GM19438 (cell line): ENCODE measurements around the gene AMOTL2.

Experiments used
- ATAC-seq: cut with Tn5 transposase; IDR thresholded peaks from one replicate; pipeline ENCODE4 v1.9.1; 2021; ENCODE audit warnings: low read depth; ENCODE audit not compliant: unreplicated experiment

AMOTL2 gene

DNA sequence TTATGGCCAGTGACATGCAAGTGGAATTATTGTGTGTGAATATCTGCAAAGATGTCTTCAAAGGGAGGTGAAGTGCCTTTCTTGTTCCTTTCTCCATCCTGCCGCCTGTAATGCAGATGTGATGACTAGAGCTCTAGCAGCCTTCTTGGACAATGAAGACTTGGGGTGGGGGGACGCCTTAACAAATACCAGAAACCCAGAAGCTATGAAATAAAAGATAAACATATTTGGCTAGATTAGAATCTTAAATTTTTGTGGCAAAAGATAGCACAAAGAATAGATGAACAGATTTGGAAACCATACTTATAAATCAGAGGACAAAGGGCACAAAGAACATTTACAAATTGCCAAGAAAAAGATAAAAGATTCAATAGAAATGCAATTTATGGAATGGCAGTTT lies 56.1 kb downstream of the AMOTL2 start:
- ATAC-seq = no peak

DNA sequence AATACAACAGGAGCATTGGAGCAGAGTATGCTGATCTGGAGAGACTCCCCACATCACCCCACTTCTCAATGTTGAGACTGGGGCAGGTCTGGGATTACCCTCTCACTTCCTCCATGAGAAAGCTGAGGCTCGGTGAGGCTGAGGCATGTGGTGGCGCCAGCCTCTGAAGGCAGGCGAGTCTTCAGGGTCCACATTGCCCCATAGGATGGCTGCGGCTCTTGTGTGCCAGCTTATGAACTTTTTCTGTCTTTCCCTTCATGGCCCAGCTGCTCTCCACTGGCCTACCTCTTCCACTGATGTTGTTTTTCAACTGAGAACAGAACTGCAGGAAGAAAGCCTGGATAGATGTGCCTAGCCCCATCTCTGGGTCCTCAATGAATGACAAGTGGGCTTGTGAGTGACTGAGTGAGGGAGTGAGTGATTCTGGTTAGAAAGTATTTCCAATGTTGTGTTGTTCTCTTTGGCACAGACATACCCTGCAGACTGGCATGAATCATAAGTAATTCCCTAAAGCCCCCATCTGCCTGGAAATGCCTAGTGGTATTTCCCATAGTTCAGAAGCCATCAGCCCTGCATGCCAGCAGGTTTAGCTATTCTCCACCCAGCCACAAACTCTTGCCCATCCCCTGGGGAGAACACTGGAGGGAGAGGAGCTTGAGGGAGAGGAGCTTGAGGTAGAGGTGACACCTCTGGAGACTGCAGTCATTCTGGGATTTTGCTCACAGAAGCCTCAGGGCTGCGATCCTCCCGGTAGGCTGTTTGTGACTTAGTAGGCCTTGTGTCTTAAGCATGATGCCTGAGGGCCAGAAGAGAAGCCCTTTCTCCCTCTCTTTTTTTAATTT lies 56.9 kb downstream of the AMOTL2 start:
- no peak for ATAC-seq

GRCh38 chr3:134315286-134316106 lies 58.8 kb downstream of the AMOTL2 start:
- no peak for ATAC-seq

DNA sequence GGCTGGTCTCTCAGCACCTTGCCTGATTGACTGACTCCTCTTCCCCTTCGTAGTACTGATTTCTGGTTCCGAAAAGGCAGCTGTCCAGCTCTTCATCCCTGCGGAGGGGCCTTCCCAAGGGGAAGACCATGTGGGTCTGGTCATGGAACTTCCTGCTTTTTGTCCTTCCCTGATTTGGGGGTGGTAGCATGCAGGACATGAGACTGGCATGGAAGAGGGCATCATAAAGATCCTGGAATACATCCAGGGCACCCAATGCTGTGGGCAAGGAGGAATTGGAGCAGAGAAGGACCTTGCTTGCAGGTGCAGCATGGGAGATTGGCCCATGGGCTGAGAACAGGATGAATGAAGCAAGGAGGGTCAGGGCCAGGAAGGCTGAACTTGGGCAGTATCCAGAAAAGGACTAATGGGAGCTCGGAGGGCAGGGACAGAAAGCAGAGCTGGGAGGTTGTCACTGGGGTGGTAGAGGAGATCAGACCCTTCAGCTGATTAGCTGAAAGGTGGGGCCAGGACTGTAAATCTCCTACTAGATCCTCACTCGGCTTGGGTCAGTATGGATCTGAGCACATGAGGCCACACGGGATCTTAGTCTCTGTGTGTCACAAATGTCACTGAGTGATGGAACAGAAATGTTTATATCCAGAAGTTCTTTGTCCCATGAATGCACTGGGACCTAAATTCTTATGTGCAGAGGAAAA lies 59.5 kb downstream of the AMOTL2 start:
- ATAC-seq = no peak

DNA sequence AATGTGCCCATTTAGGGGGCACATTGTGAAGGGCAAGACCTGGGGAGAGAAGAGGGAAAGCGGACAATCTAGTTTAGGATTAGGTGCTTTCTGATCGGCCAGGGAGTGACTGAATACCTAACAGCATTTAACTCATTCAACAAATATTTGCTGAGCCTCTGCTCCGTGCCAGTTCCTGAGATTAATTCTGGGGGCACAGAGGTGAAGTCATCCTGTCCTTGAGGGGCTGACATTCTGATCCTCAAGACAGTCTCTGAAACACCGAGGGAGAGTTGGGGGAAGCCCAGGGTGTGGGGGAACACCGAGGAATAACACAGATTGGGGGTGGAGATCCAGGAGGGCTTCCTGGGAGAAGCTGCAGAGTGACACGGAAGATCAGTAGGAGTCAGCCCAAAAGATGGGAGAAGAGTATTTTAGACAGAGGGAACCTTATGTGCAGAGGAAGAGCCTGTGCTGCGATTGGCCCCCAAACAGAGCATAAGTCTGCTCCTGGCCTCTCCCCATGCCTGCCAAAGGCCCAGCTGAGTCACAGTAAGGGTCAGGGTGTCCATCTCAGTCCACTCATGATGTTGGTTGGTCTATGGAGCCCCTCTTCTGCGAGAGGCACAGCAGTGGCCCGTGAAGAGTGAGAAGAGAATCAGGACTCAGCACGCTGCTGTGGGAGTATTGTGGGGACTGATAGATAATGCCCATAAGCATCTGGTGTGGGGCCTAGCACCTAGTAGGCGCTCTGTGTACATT lies 60.2 kb downstream of the AMOTL2 start:
- ATAC-seq = no peak

DNA sequence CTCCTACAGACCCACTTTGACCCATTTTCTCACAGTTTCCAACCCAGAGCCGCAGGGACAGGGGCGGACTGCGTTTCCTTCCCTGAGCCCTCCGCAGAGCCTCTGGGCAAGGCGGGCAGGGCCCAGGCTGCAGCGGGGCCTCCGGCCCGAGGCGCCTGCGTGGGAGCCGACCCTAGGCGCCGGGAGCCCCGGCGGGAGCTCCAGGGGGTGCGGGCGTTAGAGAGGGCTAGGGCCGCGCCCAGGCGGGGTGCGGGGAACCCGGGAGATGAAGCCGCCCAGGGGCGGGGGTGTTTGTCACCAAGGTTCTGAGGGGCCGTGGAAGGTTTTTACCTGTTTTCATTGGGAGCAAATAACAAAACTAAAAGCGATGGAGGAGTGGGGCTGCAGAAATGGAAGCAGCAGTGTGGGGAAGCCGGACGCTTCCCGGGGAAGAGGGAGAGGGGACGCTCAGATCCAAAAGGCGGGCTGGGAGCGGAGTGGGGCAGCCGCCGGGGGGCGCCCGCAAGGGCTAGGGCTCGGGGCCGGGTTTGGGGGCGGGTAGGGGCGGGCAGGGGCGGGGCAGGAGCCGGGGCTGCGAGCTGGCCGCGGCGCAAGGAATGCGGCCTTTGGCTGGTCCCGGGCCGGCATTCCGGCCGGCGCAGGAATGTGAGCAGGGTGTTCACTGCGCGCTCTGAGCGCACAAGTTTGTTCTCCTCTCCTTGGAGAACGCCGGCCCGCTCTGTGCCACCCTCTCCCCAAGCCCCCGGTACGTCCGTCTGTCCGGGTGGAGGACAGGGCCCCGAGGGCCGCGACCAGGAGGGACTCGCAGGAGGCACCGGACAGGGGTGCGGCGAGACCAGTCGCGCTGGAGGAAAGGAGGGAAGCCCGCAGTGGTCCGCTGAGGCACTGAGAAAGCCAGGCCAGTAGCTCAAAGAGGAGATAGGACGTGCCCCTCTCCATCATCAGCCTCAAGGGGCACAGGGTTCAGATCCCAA lies 61.1 kb downstream of the AMOTL2 start:
- ATAC-seq = no peak

- ATAC-seq = no peak
Measured at GRCh38 chr3:134312072-134312872, 62.0 kb downstream of the AMOTL2 start.

DNA sequence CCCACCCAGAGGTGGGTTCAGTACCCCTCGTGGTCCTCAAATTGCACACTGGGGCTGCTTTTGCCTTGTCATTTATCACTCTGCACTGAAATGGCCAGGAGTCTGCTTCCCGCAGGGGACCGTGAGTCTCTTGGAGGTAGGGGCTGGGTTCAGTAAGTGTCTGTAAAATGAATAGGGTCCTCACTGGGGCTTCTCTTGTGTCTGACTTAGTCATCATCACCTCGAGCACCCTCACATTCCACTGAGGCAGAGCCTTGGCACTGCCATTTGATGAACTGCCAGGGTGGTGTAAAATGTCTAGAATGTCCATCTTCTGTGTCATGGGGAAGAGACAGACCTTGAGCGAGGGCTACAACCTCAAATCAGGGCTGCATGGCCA lies 62.6 kb downstream of the AMOTL2 start:
- ATAC-seq = no peak

DNA sequence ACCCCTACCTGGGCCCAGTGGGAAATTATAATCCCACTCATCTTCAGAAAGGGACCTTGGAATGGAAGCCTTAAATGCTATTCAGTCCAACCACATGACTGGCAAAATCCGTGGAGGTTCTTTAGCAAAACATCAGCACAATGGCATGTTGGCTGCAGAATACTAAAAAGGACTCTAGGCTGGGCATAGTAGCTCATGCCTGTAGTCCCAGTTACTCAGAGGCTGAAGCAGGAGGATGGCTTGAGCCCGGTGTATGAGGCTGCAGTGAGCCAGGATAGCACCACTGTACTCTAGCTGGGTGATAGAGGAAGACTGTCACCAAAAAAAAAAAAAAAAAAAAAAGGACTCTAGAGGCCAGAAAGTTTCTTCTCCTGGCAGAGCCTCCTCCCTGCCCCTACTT lies 63.0 kb downstream of the AMOTL2 start:
- no peak for ATAC-seq

- ATAC-seq = no peak
Measured at GRCh38 chr3:134309987-134310700, 64.1 kb downstream of the AMOTL2 start.

- ATAC-seq = no peak
Measured at GRCh38 chr3:134308350-134308891, 65.8 kb downstream of the AMOTL2 start.

DNA sequence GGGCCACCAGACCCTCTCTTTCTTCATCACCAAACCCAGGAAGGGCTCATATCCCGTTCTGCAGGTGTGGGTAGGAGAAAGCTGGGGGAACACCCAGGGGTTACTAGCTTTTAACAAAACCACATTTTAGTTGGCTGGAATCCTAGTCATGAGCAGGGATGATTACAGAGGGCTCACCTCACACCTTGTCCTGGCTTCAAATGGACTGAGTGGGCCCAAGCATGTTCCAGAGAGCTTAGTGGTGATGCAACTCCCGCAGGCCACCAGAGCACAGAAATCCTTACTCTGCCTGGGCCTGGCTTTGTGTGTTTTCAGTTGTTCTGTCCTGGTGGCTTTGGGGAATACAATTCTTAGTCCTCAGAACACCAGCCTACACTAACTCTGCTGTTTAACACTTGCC lies 66.8 kb downstream of the AMOTL2 start:
- ATAC-seq = no peak

GRCh38 chr3:134306320-134306719 lies 67.9 kb downstream of the AMOTL2 start:
- ATAC-seq = no peak
